SU-DHL-6 (cell line): ENCODE measurements around the gene ZPBP2.
"Not testable (repeated sequence)": the region's sequence is repeated elsewhere in the genome, so short reads cannot be mapped to it uniquely, and the experiment has no call there.

Experiments used
- H2AFZ ChIP-seq: fragments of 200-600 bp; sonication (generic); 2 replicates; pipeline ENCODE4 v1.6.1; 2014; ENCODE audit warnings: low read depth, mild to moderate bottlenecking, moderate library complexity, mixed read lengths, antibody characterized with exemption, low read length; ENCODE audit not compliant: severe bottlenecking
- H3F3A ChIP-seq: fragments of 200-600 bp; shearing (Covaris generic); 2 replicates; pipeline ENCODE4 v1.6.0; 2016; ENCODE audit warnings: antibody characterized with exemption, mild to moderate bottlenecking; ENCODE audit not compliant: insufficient read depth
- H3K27ac ChIP-seq: fragments of 200-600 bp; sonication (generic); 2 replicates; pipeline ENCODE4 v1.5.1; 2016; ENCODE audit warnings: low read depth, mild to moderate bottlenecking, low read length, moderate library complexity, mixed read lengths
- H3K27me3 ChIP-seq: fragments of 200-600 bp; sonication (generic), shearing (Covaris generic); 2 replicates; pipeline ENCODE4 v1.6.0; 2014; ENCODE audit warnings: mild to moderate bottlenecking, low read length
- H3K36me3 ChIP-seq: fragments of 200-600 bp; sonication (generic); 2 replicates; pipeline ENCODE4 v1.6.1; 2014; ENCODE audit warnings: mild to moderate bottlenecking, low read length, mixed read lengths
- H3K4me2 ChIP-seq: fragments of 300-600, 200-600 bp; shearing (Covaris generic), sonication (generic); 2 replicates; pipeline ENCODE4 v1.6.0; 2014; ENCODE audit warnings: low read length, low read depth, mild to moderate bottlenecking; ENCODE audit not compliant: poor library complexity, severe bottlenecking
- H3K4me3 ChIP-seq: fragments of 200-600 bp; sonication (generic); 2 replicates; pipeline ENCODE4 v1.5.1; 2014; ENCODE audit warnings: antibody characterized with exemption, low read length, mild to moderate bottlenecking, mixed read lengths; ENCODE audit not compliant: insufficient read depth, poor library complexity, severe bottlenecking
- H3K79me2 ChIP-seq: fragments of 200-600 bp; sonication (generic); 2 replicates; pipeline ENCODE4 v1.6.1; 2014; ENCODE audit warnings: mild to moderate bottlenecking, low read length, moderate library complexity; ENCODE audit not compliant: insufficient read depth
- H3K9ac ChIP-seq: fragments of 200-600 bp; sonication (generic); 2 replicates; pipeline ENCODE4 v1.7.0; 2014; ENCODE audit warnings: mild to moderate bottlenecking, low read length
- H3K9me2 ChIP-seq: fragments of 200-600 bp; sonication (generic); replicated peaks from 2 replicates; pipeline ENCODE4 v1.6.1; 2014; ENCODE audit warnings: low read length; ENCODE audit not compliant: insufficient read depth
- H3K9me3 ChIP-seq: fragments of 200-600 bp; sonication (generic); 2 replicates; pipeline ENCODE4 v1.6.1; 2014; ENCODE audit warnings: low read length, mixed read lengths; ENCODE audit not compliant: insufficient read depth
- H4K20me1 ChIP-seq: fragments of 200-600 bp; sonication (generic); 2 replicates; pipeline ENCODE4 v1.6.1; 2014; ENCODE audit warnings: low read depth, mild to moderate bottlenecking, antibody characterized with exemption, low read length, moderate library complexity, mixed read lengths
- CTCF ChIP-seq: fragments of 200-600 bp; sonication (generic); IDR thresholded peaks from one replicate; pipeline ENCODE4 v1.5.1; 2017; ENCODE audit warnings: antibody characterized with exemption, mild to moderate bottlenecking, low read length, moderate library complexity; ENCODE audit not compliant: insufficient read depth, poor library complexity, severe bottlenecking
- EZH2phosphoT487 ChIP-seq: fragments of 200-600 bp; sonication (generic), shearing (Covaris generic); conservative IDR thresholded peaks from 2 replicates; pipeline ENCODE4 v1.6.1; 2018; ENCODE audit warnings: mild to moderate bottlenecking, antibody characterized with exemption, low read length, moderate library complexity, mixed read lengths

ZPBP2 gene

DNA sequence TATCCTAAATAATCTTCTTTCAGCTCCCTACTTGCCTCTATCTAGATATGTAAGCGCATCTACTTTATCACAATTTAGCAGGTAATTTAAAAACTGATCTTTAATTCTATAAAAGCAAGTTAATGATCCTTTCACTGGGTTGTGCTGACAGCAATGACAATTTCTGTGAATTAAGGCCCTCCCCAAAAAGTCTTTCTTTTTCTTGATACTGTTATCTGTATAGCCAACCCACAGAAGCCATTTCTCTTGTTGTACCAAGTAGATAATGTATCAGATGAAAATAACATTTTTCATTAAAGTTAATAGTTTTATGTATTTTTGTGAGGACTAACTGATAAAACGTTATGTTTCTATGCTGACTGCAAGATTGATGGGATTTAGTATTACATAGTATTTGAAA, 3.8 kb downstream of the ZPBP2 start:
- H3K4me2 ChIP-seq, result peak overlapping the region; percentile 83
- H2AFZ ChIP-seq, result peak overlapping the region; percentile 72
- no peaks in the 10 kb centered on the region for H3K9me2 ChIP-seq
- H3K9ac ChIP-seq, result peak overlapping the region; percentile 42
- no peaks in the 10 kb centered on the region for H3K79me2 ChIP-seq
- H3K4me3 ChIP-seq, result peak overlapping the region; percentile 32
- no peak for TF ChIP-seq EZH2phosphoT487
- TF ChIP-seq CTCF, result no peak
- peaks cover 37% of the 10 kb centered on the region for H3F3A ChIP-seq
- H3K27ac ChIP-seq, result peak overlapping the region; percentile 89
- H3K36me3 ChIP-seq, result no peaks in the 10 kb centered on the region
- H4K20me1 ChIP-seq, result no peaks in the 10 kb centered on the region
- H3K9me3 ChIP-seq, result no peaks in the 10 kb centered on the region
- H3K27me3 ChIP-seq, result no peaks in the 10 kb centered on the region

DNA sequence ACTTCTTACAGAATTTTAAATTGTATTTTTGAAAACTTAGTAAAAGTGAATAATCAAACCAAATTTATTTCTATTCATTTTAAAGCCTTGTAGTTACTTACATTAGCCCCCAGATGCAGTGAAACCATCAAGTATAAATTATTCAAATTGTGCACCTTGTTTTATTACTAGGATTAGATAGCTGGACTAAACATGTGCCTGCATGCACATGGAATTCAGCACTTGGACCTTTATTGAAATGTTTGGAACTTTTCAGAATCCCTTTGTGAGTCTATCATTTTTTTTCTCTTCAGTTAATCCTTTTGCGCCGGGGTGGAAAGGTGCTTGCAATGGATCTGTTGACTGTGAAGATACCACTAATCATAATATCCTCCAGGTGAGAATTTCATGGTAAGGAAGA, 4.7 kb downstream of the ZPBP2 start:
- peak overlapping the region; percentile 89; the same call in 1 of the 2 replicates for H3K27ac ChIP-seq
- H3K27me3 ChIP-seq, result no peaks in the 10 kb centered on the region
- no peaks in the 10 kb centered on the region for H3K36me3 ChIP-seq
- peaks cover 29% of the 10 kb centered on the region for H3F3A ChIP-seq
- H3K79me2 ChIP-seq, result no peaks in the 10 kb centered on the region
- TF ChIP-seq CTCF, result peak; percentile 23
- TF ChIP-seq EZH2phosphoT487, result no peak
- H3K4me3 ChIP-seq, result peak overlapping the region; percentile 25
- peak overlapping the region; percentile 6 for H2AFZ ChIP-seq
- H3K9me2 ChIP-seq, result no peaks in the 10 kb centered on the region
- peak overlapping the region; percentile 34 for H3K9ac ChIP-seq
- peak overlapping the region; percentile 83 for H3K4me2 ChIP-seq
- no peaks in the 10 kb centered on the region for H4K20me1 ChIP-seq
- H3K9me3 ChIP-seq, result no peaks in the 10 kb centered on the region

- H3K79me2 ChIP-seq, H3K4me3 ChIP-seq, H3F3A ChIP-seq, H3K36me3 ChIP-seq, H3K27ac ChIP-seq, H3K27me3 ChIP-seq, H3K4me2 ChIP-seq, H3K9me2 ChIP-seq, H3K9me3 ChIP-seq, H3K9ac ChIP-seq, H4K20me1 ChIP-seq, H2AFZ ChIP-seq: not testable (repeated sequence)
These were observed 18.1 kb downstream of the ZPBP2 start for GRCh38 chr17:39886102-39886501.

DNA sequence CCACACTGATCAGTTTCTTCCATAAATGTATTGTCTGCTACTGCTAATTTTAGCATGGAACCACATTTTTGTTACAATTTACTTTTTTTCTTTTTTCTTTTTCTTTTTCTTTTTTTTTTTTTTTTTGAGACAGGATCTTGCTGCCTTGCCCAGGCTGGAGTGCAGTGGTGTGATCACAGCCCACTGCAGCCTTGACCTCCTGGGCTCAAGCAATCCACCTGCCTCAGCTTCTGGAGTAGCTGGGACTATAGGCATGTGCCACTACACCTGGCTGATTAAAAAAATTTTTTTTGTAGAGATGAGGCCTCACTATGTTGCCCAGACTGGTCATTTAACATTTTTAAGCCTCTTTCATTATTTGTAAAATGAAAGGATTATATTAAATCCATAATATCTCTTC, 19.1 kb downstream of the ZPBP2 start:
- no peaks in the 10 kb centered on the region for H3K36me3 ChIP-seq
- no peak overlapping the region for H3K4me3 ChIP-seq
- no peak overlapping the region for H3K27ac ChIP-seq
- H3F3A ChIP-seq, result no peaks in the 10 kb centered on the region
- H3K27me3 ChIP-seq, result no peaks in the 10 kb centered on the region
- H4K20me1 ChIP-seq, result no peaks in the 10 kb centered on the region
- H3K79me2 ChIP-seq, result no peaks in the 10 kb centered on the region
- TF ChIP-seq CTCF (no peak), EZH2phosphoT487 (no peak)
- H3K9me2 ChIP-seq, result no peaks in the 10 kb centered on the region
- no peaks in the 10 kb centered on the region for H3K9me3 ChIP-seq
- no peak overlapping the region for H3K4me2 ChIP-seq
- no peak overlapping the region for H2AFZ ChIP-seq
- H3K9ac ChIP-seq, result no peak overlapping the region
